Posterior vena cava (tissue), 2 donors: ENCODE results near the gene KIF6. TPM values are rescaled to one million over a fixed set of nuclear protein-coding genes. Genes with fewer than 3 reads are reported as not detected.

Source experiments
- DNase-seq: peaks from one replicate; pipeline ENCODE4 v3.0.0-alpha.2; 2020; ENCODE audit warnings: low spot score
- intact Hi-C, 2 donors: fragments of 100-400 bp; cut with DNase I; formaldehyde crosslinking; loops; one replicate each; pipeline versions ENCODE4 v1.14.1 to v1.14.2; 2022 to 2023
- total RNA-seq, 2 donors: library from RNA; stranded (reverse); fragmentation: NEBNext Ultra II Directional; extraction: Animal tissue kit (Norgen Biotek cat#: 25700); gene quantifications; one replicate each; pipeline ENCODE4 v1.2.1, GENCODE V29; 2021
- donor health status: DM: yes; HTN: yes; CAD: no.
- donor health status: DM: yes; HTN: yes; CAD: no.

The KIF6 gene
- total RNA-seq, 2 donors from 2014 or later, result 0.14 to 0.46 TPM

DNA sequence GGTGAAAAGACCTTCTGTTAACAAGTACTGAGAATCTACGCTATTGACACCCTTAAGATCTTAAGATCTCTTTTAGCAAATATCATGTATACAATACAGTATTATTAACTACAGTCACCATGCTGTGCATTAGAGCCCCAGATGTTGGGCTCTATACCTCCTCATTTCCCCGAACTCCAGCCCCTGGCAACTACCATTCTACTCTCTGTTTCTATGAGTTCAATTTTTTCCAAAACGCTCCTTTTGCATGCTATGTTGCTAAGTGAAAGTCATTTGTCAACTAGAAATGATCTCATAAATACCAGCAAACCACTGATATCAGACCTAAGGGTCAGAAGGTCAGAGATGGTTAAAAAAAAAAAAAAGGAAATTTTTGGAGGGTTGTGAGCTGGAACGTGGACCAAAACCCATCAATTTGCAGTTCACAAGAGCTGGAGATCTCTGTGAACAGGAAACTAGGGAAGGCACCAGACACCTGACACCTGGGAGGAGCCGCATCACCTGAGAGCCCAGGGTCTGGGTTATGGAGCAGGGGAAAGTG lies 280.7 kb downstream of the KIF6 start:
- no peak for DNase-seq
- intact Hi-C loops, result loop anchor here in 1 of 2 donors (5.0 kb wide), 1 partner anchor 38 kb away; no protein-coding TSS in a partner anchor

DNA sequence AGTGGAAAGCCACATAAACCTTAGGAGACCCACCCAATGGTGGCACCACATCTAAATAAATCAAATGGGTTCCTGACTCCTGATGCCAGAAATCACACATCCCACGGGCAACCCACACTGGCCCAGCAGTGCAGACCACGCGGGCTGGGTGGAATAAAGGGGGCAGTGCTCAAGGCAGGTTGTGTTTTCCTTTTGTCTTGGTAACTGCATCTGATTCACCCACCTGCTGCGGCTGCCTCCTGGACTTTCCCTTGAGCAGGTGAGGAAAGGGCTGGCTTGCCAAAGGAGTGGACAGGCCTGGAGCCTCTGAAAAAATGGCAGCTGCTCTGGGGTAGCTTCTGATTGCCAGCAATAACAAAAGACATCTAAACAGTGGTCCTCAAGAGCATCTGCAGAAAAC lies 283.2 kb downstream of the KIF6 start:
- intact Hi-C loops, result loop anchor here in 1 of 2 donors (5.0 kb wide), 1 partner anchor 40 kb away; no protein-coding TSS in a partner anchor
- DNase-seq, result no peak

DNA sequence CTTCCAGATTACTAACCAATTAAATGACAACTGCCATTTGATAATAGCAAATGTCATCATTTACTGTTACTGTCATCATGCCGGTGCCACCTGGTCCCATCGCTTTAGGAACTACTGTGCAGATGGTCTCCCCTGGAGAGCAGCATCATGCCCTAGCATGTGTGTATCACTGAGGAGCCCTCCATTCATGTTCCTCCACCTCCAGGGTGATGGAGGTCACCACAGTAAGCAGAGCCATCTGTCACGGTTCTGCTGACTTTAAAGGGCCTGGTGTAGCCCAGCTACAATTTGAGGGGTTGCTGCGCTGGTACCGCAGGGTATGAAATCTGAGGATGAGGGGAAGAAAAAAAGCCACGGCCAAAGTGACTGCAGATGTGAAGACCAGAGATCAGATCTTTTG lies 283.9 kb downstream of the KIF6 start:
- intact Hi-C loops, result loop anchor here in 1 of 2 donors (5.0 kb wide), 1 partner anchor 41 kb away; no protein-coding TSS in a partner anchor
- no peak for DNase-seq

DNA sequence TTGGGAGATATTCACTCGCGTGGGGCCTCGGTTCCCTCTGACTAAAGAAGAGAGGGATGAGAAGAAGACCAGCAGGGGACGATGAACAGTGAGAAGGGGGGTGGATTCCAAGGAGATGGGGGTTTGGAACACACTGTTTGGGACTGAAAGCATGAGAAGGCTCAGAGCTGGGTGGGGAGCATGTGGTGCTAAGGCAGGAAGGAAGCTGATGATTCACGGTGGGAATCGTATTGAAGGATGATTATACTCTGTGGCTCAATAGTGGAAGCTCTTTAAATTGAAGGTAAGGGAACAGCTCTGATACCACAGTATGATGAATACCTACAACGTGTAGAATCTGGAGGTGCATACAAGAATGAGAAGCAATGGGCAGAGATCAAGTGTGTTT lies 285.2 kb downstream of the KIF6 start:
- intact Hi-C loops, result loop anchor here in 1 of 2 donors (5.0 kb wide), 1 partner anchor 42 kb away; no protein-coding TSS in a partner anchor
- no peak for DNase-seq

DNA sequence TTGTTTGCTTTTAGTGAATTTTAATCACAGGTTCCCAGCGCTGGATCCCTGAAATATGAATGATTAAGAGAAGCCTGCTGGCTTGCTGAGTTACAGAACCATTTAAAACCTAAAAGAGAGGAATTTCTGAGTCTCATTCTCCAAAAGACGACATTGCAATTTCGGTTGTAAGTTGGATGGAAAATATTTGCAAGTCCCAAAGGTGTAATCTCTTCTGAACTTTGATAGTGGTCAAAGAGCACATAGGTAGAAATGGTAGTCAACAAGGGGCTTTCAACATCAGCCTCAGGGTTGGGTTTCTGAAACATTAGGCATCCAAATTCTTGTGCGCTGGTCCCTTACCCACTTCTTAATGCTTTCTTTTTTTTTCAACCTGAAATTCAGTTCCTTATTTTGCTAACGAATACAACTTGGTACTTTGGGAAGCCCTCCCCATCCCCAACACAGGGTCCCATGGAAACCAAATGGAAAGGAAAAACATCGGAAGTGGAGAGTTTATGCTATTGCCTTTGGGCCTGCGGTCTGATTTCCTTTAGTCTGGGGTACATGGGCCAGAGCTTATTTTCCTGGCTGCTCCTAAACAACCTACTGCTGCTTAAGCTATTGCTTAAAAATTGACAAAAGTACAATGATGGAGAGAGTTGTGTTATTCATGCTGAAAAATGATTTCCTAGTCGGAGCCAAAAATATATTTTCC lies 285.7 kb downstream of the KIF6 start:
- no peak for DNase-seq
- intact Hi-C loops, result loop anchor here in 1 of 2 donors (5.0 kb wide), 1 partner anchor 43 kb away; no protein-coding TSS in a partner anchor

DNA sequence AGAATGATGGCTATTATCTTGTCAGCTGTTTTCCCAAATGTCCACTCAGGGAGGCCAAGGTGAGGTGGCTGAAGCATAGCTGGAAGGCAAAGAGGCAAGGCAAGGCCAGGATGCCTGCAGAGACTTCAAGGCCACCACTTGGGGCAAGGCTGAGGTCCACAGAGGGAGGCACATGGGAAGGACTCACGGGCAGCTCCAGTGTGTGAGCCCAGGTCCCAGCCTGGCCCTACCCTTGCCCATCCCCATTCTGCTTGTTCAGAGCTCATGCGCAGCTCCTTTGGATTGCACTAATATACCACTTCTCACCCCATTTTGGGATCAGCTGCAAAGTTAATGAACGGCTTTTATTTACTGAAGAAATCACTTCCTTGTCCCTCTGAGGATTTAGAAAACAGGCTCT lies 291.6 kb downstream of the KIF6 start:
- no peak for DNase-seq
- intact Hi-C loops, result no loop called here

DNA sequence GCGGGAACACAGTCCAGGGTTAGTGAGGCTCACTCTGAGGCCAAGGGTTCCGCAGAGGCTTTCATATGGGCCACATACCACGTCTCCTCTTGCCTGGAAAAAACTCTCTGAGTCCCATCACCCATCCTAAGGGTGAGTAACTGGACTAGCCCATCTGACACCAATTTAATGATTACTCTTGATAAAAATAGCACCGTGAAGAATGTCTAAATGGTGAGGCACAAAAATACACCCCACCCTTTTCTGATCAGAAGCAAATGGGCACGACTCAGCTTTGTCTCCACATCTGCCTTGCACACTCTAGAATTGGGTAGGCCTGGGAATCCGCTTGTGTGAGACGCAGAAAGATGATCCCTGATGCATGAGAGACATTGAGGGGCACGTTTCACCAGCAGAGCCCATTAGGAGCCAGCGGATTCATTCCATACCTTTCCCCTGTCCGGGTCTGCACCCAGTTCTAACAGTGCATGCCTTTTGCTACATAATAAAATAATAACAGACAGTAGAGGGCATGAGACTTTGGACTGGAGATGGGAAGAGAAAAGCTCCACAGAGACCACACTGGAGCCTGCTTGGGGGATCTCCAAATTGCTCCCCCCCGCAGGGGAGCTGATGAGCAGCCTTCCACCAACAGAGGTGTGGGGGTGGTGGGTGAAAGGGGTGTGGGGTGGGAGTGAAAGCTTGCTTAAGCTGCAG lies 292.7 kb downstream of the KIF6 start:
- intact Hi-C loops, result no loop called here
- no peak for DNase-seq

DNA sequence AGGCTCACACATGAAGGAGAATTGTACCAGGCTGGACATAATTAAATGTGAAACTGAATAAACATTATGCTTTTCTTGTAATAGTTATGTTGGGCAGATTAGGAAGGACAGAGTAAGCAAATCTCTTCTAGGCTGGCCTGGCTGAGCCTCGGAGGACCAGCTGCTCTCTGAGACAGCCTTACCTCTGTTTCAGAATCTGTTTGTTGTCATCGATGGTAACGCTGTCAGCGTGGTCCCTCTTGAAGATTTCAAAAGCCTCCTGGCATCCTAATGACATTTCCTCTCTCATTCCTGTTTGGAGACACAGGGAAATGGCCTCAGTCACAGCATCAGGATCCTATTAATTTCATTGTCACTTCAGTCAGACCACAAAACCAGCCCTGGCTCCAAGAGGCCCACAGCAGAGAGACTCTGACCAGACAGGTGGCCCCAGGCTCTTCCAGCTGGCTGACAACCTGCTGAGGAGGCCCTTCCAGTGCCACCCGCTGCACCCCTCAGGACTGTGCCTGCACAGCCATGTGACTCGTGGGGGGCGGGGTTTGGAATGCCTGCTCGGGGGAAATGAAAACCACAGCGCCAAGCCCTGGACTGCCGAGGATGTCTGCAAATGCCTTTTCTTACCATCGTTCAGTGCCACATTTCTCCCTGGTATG lies 294.2 kb downstream of the KIF6 start:
- intact Hi-C loops, result no loop called here

DNA sequence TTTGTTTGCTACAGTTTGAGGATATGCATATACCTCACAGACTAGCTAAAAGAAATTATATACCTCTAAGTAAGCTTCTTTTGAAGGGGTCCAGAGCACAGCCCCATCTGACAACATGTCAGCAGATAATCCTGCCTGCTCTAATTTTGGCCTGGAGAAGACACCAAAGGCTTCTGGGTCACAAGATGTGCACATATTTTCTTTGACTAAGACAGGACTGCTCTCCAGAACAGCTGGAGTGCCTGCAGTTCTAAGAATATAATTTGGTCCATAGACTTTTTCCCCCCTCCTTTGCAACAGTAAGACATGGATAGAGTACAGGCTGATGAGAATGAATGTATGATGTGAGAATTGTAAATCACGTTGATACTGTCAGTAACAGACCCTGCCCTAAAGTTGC lies 294.8 kb downstream of the KIF6 start:
- DNase-seq, result no peak
- intact Hi-C loops, result no loop called here

More for the DNA sequence above, 294.2 kb downstream of the KIF6 start:
- no peak for DNase-seq

DNA sequence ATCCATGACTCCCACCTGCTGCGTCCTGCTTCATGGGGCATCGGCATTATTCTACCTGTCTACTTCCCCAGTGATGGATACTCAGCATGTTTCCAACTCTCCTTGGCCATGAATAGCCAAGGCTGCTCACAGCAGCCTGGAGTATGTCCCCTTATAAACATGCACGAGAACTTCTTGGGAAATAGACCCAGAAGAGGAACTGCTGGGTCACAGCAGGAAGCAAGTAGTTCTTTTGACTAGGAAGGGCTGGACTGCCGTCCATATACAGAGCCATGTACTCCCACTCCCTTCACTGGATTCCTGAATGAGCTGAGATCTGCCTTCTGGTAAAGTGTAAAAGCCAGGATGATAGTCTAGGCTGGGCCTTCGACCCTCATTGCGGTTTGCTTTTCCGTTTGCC lies 296.4 kb downstream of the KIF6 start:
- intact Hi-C loops, result no loop called here
- DNase-seq, result no peak

DNA sequence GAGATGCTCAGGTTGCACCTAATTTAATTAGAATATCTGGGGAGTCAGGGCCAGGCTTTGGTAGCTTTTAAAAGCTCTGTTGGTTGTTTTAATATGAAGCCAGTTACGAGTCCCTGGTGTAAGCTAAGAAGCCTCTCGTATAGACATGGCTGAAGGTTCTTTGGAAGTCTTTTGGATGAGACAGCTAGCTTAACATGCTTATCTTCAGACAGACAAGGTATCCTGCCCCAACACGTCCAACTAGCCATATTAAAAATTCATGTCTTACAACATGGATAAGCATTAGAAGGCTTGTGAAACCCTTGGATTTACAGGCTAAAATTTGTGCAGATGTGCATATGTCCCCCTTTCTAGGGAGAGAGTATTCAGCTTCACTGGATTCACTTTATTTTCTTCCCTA lies 297.1 kb downstream of the KIF6 start:
- intact Hi-C loops, result no loop called here

DNA sequence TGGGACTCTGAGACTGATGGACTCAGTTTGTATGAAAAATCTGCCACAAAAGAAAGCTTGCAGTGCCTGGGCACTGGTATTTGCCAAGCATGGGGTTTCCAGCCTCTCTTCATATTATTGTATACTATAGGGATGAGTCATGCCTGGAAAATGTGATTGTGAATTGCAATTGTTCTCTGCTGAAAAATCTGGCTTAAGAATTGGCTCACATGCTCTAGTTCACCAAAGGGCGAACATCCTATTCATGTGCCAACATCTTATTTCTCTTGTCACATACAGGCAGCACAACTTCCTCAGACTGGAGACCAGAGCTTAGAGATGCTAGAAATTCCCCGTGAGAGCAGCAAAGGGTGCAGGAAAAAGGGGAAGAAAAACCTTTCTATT lies 299.1 kb downstream of the KIF6 start:
- intact Hi-C loops, result no loop called here
- no peak for DNase-seq

More for the DNA sequence above, 297.1 kb downstream of the KIF6 start:
- no peak for DNase-seq

DNA sequence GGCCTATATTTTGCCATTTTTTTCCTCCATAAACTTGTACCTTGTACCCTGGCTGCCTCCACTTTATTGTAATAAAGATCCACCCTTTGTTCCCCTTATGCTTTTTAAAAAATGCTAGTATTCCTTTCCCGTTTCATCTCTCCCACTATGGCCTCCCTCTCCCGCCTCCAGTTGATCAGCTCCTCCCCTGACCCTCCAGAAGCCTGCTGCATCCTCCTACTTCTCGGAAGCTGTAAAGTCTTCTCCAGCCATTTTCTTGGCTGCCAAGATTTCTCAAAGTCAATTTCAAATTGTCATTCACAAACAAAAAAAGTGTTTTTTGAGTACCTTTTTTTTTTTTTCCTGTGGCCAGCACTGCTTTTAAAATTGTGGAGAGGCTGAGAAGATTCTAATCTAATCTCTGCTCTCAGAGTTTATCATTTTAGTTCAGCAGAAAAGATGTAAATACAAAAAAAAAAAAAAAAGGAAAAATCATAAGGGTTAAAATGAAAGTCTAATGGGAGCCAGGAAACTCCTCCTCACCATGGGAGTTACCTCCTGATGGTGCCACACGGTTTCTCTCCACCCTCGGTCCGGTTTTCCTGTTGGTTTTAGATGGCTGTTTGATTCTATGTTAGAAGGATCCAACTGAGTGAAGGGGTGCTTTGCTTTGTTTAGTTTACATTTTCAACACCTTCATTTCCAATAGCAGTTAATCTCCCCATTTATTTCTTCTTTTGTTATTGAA lies 299.7 kb downstream of the KIF6 start:
- no peak for DNase-seq
- intact Hi-C loops, result no loop called here

DNA sequence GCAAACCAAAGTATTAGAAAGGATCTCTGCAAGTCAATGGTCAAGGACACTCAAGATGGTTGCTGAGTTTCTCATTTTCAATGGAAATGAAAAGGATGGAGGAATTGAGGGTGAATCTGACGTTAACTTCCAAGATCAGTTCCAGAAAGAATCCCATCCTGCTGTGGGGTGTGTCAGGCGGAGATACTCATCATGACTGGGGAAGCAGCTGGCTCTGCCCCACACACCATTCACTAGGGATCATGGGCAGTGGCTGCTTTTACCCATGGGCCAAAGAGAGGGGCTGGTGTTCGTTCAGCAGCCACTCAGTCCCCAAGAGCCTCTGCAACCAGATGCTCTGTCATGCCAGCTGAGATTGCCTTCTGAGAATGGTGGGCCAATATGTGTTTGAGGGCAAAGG lies 300.4 kb downstream of the KIF6 start:
- DNase-seq, result no peak
- intact Hi-C loops, result no loop called here

DNA sequence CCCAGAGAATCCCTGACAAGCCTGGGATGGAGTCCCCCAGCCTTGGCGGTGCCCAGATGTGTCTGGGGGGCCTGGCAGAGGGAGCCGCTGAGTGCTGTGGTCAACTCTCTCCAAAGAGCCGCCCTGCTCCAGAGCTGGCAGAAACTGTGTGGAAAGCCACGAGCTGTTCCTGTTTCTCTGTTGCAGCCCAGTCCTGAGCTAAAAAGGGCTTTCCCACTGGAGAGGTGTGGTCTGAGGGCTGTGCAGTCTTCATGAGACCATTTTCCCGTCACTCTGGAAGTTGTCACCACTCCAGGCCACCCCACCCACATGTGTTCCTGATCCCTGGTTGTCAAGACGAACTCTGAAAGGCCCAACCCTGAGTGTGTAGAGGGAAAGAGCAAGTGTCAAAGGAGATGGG lies 303.0 kb downstream of the KIF6 start:
- DNase-seq, result peak; percentile 91
- intact Hi-C loops, result no loop called here

DNA sequence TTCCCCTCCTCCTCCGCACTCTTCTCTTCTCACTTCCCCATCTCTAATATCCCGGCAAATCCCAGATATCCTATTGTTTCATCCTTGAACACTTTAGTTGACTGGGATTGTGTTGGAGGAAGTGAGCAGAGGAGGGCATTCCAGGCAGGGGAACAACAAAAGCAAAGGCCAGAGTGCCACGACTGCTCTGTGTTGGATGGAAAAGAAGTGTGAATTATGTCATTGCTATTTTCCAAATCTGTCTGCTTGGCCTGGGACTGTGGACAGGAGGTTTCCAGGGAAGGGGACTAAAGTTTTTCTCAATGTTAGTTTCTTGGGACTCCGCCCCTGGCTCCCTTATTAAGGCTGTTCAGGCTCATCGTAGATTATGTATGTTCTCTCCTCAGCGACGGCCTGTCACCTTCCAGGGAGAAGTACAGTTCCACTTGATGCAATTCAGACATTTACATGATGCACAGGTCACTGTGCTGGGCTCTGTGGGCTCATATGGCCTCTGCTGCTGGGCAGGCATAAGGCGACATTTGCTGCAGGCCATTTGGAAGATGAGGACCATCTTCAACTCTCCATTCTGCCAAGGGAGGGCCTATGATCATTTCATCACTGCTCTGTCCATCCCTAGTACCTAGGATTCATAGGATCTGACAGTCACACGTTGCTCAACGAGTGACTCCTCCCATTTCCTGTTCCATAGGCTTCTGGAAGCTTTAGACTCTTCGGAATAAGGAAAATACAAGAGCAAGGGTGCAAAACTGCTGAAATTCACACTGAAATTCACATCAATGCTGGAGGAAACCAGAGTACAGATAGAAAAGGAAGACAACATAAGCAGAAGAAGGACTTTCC lies 303.6 kb downstream of the KIF6 start:
- no peak for DNase-seq
- intact Hi-C loops, result no loop called here

DNA sequence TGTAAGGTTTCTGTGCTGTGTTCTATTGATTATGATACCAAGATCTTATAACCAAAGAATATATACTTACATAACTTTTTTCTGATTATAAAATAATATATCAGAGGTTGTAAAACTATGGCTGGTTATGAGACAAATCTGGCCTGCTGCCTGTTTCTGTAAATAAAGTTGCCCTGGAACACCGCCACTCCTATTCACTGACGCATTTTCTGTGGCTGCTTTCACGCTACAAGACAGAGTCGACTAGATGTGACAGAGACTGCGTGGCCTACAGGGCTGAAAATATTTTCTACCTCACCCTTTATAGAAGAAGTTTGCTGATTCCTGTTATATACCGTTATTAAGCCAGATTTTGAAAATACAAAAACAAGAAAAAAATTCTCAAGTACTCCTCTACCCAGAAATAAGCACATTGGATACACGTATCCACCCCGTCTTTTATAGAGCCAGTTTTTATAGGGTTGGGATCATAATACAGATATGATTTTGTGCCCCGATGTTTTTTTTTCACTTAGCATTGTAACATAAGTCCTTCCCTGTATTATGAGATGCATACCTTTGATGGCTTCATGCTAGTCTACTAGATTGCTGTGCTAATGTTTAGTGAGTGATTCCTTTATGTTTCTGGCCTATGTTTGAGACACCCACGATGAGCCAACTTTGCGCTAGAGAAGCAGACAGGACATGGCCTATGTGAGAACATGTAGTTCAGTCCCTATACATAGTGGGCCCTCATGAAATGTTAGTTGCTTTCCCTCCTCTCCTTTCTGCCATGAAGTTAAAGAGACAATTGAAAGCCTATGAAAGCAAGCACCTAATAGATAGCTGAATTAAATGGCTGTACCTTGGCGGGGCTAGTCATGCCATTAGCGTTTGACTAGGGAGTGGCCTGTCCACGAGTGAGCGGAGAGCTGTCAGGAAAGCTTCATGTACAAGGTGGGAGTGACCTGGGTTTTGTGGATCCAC lies 304.6 kb downstream of the KIF6 start:
- intact Hi-C loops, result no loop called here
- DNase-seq, result no peak
